HL-60 (cell line): ENCODE data around the gene APOL3.
"Not testable (repeated sequence)": the region's sequence is repeated elsewhere in the genome, so short reads cannot be mapped to it uniquely, and the experiment has no call there.

Source experiments
- DNase-seq, 2 experiments: peaks; one replicate each; pipeline ENCODE4 v3.0.0-alpha.2; 2010 to 2020; ENCODE audit warnings: low read depth in 1 of 2, low spot score in 1 of 2
- H3K27ac ChIP-seq: fragments of 250-450 bp; sonication (Bioruptor Pico); replicated peaks from 2 replicates; pipeline ENCODE4 v1.5.1; 2020; ENCODE audit warnings: mild to moderate bottlenecking, moderate library complexity
- H3K27me3 ChIP-seq: fragments of 250-450 bp; sonication (Bioruptor Pico); 2 replicates; pipeline ENCODE4 v1.5.1; 2021; ENCODE audit warnings: mild to moderate bottlenecking, moderate library complexity; ENCODE audit not compliant: insufficient read depth, poor library complexity, severe bottlenecking
- H3K4me3 ChIP-seq: replicated peaks from 2 replicates; pipeline ENCODE4 v1.5.1; 2011; ENCODE audit warnings: mild to moderate bottlenecking, control low read depth, low read length; ENCODE audit not compliant: insufficient read depth
- GABPA ChIP-seq: IDR thresholded peaks from 2 replicates; pipeline ENCODE4 v1.6.1; 2012; ENCODE audit warnings: low read depth
- POLR2AphosphoS5 ChIP-seq: IDR thresholded peaks from 2 replicates; pipeline ENCODE4 v1.6.1; 2012; ENCODE audit warnings: low read depth
- SPI1 ChIP-seq: IDR thresholded peaks from 2 replicates; pipeline ENCODE4 v1.6.1; 2012; ENCODE audit warnings: low read depth, mild to moderate bottlenecking, borderline replicate concordance
- TF ChIP-seq, protein P1 (sequence below): IDR thresholded peaks from 2 replicates; pipeline ENCODE4 v1.6.1; 2012; ENCODE audit warnings: low read depth; ENCODE audit not compliant: insufficient replicate concordance
- TF ChIP-seq, protein P2 (sequence below): IDR thresholded peaks from one replicate; pipeline ENCODE4 v1.5.1; 2011; ENCODE audit warnings: low read length, control low read depth, inconsistent platforms; ENCODE audit not compliant: insufficient read depth

The APOL3 gene

DNA sequence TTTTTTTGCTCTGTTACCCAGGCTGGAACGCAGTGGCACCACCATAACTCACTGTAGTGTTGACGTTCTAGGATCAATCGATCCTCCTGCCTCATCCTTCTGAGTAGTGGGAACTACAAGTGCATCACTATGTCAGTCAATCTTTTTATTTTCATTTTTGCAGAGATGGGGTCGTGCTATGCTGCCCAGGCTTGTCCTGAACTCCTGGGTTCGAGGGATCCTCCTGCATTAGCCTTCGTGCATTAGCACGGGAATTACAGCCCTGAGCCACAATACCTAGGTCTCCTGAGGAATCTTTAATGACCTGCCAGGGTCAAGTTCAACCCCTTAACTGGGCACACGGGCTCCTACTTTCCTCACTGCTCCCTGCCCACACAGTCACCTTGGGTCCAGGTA is 4.4 kb downstream of the APOL3 start:
- H3K4me3 ChIP-seq, result no peak overlapping the region
- no peak for TF ChIP-seq GABPA
- TF ChIP-seq, protein P1, sequence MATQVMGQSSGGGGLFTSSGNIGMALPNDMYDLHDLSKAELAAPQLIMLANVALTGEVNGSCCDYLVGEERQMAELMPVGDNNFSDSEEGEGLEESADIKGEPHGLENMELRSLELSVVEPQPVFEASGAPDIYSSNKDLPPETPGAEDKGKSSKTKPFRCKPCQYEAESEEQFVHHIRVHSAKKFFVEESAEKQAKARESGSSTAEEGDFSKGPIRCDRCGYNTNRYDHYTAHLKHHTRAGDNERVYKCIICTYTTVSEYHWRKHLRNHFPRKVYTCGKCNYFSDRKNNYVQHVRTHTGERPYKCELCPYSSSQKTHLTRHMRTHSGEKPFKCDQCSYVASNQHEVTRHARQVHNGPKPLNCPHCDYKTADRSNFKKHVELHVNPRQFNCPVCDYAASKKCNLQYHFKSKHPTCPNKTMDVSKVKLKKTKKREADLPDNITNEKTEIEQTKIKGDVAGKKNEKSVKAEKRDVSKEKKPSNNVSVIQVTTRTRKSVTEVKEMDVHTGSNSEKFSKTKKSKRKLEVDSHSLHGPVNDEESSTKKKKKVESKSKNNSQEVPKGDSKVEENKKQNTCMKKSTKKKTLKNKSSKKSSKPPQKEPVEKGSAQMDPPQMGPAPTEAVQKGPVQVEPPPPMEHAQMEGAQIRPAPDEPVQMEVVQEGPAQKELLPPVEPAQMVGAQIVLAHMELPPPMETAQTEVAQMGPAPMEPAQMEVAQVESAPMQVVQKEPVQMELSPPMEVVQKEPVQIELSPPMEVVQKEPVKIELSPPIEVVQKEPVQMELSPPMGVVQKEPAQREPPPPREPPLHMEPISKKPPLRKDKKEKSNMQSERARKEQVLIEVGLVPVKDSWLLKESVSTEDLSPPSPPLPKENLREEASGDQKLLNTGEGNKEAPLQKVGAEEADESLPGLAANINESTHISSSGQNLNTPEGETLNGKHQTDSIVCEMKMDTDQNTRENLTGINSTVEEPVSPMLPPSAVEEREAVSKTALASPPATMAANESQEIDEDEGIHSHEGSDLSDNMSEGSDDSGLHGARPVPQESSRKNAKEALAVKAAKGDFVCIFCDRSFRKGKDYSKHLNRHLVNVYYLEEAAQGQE, result no peak
- TF ChIP-seq POLR2AphosphoS5, result no peak
- TF ChIP-seq, protein P2, sequence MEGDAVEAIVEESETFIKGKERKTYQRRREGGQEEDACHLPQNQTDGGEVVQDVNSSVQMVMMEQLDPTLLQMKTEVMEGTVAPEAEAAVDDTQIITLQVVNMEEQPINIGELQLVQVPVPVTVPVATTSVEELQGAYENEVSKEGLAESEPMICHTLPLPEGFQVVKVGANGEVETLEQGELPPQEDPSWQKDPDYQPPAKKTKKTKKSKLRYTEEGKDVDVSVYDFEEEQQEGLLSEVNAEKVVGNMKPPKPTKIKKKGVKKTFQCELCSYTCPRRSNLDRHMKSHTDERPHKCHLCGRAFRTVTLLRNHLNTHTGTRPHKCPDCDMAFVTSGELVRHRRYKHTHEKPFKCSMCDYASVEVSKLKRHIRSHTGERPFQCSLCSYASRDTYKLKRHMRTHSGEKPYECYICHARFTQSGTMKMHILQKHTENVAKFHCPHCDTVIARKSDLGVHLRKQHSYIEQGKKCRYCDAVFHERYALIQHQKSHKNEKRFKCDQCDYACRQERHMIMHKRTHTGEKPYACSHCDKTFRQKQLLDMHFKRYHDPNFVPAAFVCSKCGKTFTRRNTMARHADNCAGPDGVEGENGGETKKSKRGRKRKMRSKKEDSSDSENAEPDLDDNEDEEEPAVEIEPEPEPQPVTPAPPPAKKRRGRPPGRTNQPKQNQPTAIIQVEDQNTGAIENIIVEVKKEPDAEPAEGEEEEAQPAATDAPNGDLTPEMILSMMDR, result no peak
- no peak for TF ChIP-seq SPI1
- H3K27me3 ChIP-seq, result no peaks in the 10 kb centered on the region
- no peak for DNase-seq
- no peak overlapping the region for H3K27ac ChIP-seq

DNA sequence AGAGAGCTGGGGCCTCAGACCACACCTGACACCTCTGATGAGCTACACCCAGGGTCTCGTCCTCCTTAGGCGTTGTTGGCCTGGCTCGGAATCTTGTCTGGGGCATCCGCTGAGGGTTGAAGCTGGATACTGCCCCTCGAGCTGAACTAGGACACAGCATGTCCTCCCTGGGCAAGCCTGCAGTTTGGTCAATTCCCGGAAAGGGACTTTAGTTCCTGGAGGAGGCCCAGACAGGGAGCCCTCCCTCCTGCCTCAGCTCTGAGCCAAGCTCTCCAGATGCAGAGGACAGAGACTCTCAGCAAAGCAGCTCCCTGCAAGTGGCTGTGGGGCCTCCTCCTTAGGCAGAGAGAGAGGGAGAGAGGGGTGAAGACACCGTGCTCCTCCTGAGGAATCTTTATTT is 4.9 kb downstream of the APOL3 start:
- DNase-seq, result no peak
- H3K27me3 ChIP-seq, result no peaks in the 10 kb centered on the region
- no peak overlapping the region for H3K27ac ChIP-seq
- H3K4me3 ChIP-seq, result no peak overlapping the region
- TF ChIP-seq, protein P2, result no peak

DNA sequence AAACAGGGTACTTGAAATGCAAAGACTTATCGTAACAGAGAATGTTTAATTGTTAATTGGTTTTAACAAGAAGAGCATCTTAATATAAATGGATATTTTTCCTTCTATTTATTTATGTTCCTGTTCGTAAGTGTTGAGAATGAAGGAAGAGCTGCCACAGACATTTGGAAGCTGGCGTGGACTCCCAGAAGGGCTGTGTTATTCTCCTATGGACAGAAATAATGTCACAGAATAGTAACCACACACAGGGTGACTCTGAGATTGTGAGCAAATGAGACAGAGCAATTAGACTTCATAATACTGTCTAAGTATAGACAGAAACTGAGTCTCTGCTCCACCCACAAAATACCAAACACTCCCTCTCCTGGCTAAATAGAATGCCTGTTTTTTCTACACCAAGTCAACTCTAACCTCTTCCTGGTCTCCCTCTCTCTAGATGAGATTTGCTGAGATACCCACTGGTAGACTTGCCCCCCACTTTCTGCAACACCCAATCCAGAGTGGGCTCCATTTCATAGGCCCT is 6.1 kb downstream of the APOL3 start:
- TF ChIP-seq, protein P1, result no peak
- Histone ChIP-seq H3K27ac (no peak overlapping the region), H3K27me3 (no peaks in the 10 kb centered on the region), H3K4me3 (no peak overlapping the region)
- no peak for DNase-seq

DNA sequence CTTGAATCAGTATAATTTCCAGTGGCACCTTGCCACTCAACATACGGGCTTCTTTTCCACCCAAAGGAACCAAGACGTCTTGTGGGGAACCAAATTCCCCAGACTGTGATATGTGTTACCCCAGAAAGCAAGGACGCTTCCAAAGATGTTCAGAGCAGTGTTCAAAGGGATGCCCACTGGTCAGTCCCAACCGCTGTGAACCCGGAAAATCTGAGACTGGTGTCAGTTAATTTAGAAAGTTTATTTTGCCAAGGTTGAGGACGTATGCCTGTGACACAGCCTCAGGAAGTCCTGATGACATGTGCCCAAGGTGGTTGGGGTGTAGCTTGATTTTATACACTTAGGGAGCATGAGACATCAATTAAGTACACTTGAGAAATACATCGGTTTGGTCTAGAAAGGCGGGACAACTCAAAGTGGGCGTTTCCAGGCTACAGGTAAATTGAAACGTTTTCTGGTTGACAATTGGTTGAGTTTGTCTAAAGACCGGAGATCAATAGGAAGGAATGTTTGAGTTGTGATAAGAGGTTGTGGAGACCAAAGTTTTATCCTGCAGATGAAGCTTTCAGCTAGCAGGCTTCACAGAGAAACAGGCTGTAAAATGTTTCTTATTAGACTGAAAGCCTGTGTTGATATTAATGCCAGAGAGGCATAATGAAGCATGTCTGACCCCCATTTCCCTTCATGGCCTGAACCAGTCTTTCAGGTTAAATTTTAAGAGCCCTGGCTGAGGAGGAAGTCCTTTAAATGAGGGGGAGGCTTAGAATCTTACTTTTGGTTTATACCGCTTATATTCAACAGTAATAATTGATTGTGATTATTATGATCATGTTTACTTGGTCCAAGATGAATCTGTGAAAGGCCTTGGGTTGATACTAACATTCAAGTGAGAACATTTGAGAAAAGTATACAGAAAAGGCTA is 6.8 kb downstream of the APOL3 start:
- Histone ChIP-seq H3K27me3 (no peaks in the 10 kb centered on the region), H3K4me3 (no peak overlapping the region), H3K27ac (no peak overlapping the region)
- TF ChIP-seq GABPA (no peak), POLR2AphosphoS5 (no peak), SPI1 (no peak)
- TF ChIP-seq, protein P1, result no peak
- TF ChIP-seq, protein P2, result no peak
- DNase-seq, result no peak

DNA sequence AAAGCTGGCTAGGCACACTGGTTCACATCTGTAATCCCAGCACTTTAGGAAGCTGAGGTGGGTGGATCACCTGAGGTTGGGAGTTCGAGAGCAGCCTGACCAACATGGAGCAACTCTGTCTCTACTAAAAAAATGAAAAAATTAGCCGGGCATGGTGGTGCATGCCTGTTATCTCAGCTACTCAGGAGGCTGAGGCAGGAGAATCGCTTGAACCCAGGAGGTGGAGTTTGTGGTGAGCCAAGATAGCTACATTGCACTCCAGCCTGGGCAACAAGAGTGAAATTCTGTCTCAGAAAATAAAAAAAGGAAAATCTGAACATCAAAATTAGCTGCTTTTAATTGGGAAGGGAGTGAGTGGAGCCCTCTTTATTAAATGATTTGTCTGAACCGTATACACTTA is 7.7 kb downstream of the APOL3 start:
- not testable (repeated sequence) for H3K4me3 ChIP-seq, H3K27me3 ChIP-seq, H3K27ac ChIP-seq, DNase-seq
